Testis (tissue), 3 donors: ENCODE results near the gene PGLYRP4. TPM values are rescaled to one million over a fixed set of nuclear protein-coding genes. Genes with fewer than 3 reads are reported as not detected.

Experiments used
- DNase-seq: peaks from one replicate; pipeline ENCODE4 v3.0.0-alpha.2; 2019
- H3K27ac ChIP-seq, 2 donors: fragments of 200-600 bp; sonication (generic); one replicate each; pipeline ENCODE4 v1.5.1; 2019
- H3K27me3 ChIP-seq: fragments of 200-600 bp; sonication (generic); one replicate; pipeline ENCODE4 v1.5.1; 2019
- H3K36me3 ChIP-seq: fragments of 200-600 bp; sonication (generic); one replicate; pipeline ENCODE4 v1.5.1; 2017; ENCODE audit warnings: low read depth; ENCODE audit errors: missing control alignments
- H3K4me1 ChIP-seq: fragments of 200-600 bp; sonication (generic); one replicate; pipeline ENCODE4 v1.5.1; 2019
- H3K4me3 ChIP-seq, 2 donors: fragments of 200-600 bp; sonication (generic); one replicate each; pipeline ENCODE4 v1.5.1; 2017 to 2019
- H3K9me3 ChIP-seq: fragments of 200-600 bp; sonication (generic); one replicate; pipeline ENCODE4 v1.5.1; 2017
- POLR2A ChIP-seq: fragments of 450-650 bp; IDR thresholded peaks from one replicate; pipeline ENCODE4 v1.6.1; 2017; ENCODE audit warnings: antibody characterized with exemption, mild to moderate bottlenecking, moderate library complexity
- WGBS, 2 donors: methylation state at CpG; one replicate each; pipeline ENCODE4 v1.1.5; 2018; 5-methylcytosine and 5-hydroxymethylcytosine counted together
- intact Hi-C: fragments of 100-400 bp; cut with DNase I; formaldehyde crosslinking; loops from one replicate; pipeline ENCODE4 v1.15.1; 2023; ENCODE audit warnings: low total_unique reads
- polyA plus RNA-seq: library from polyadenylated mRNA; stranded (reverse); fragments of 350-450 nt; fragmentation: Illumina TruSeq; extraction: RNeasy Lipid Tissue Mini Kit (QIAGEN cat#74804); gene quantifications from one replicate; pipeline ENCODE4 v1.2.3, GENCODE V29; 2014; ENCODE audit warnings: low read depth, low replicate concordance; ENCODE audit not compliant: insufficient read depth
- total RNA-seq, 2 donors: library from RNA; depleted of rRNA; stranded (reverse); fragments of >200 nt; gene quantifications; one replicate each; pipeline ENCODE4 v1.2.3, GENCODE V29; 2016
- TF ChIP-seq, protein P1 (sequence below), 3 experiments: fragments of 450-650 bp in 2 of 3; fragments of 200-600 bp in 1 of 3; sonication (generic) in 1 of 3; IDR thresholded peaks; one replicate each; pipeline ENCODE4 v1.5.1; 2016 to 2019; ENCODE audit warnings: antibody characterized with exemption in 3 of 3, mild to moderate bottlenecking in 2 of 3, moderate library complexity in 1 of 3

Gene PGLYRP4
- total and polyA plus RNA-seq, 3 donors from 2014 or later: 0.12 to 0.17 TPM; not detected in 1

DNA sequence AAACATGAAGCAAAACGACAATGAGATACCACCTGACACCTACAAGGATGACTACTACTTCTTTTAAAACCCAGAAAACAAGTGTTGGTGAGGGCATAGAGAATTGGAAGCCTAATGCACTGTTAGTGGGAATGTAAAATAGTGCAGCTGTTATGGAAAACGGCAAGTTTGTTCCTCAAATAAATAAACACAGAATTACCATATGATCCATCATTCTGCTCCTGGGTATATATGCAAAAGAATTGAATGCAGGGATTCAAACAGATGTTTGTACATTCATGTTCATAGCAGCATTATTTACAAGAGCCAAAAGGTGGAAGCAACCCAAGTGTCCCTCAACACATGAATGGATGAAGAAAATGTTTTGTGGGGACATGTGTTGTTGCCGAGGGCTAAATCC lies 43.6 kb upstream of the PGLYRP4 start:
- no peak overlapping the region for H3K4me3 ChIP-seq
- intact Hi-C loops: no loop called here
- WGBS, 2 donors: 67 to 72% methylated on average over 3 of the region's 3 CpGs
- no peaks in the 10 kb centered on the region for H3K36me3 ChIP-seq
- H3K27ac ChIP-seq: no peak overlapping the region
- no peak for DNase-seq
- H3K9me3 ChIP-seq: no peaks in the 10 kb centered on the region
- TF ChIP-seq, protein P1, sequence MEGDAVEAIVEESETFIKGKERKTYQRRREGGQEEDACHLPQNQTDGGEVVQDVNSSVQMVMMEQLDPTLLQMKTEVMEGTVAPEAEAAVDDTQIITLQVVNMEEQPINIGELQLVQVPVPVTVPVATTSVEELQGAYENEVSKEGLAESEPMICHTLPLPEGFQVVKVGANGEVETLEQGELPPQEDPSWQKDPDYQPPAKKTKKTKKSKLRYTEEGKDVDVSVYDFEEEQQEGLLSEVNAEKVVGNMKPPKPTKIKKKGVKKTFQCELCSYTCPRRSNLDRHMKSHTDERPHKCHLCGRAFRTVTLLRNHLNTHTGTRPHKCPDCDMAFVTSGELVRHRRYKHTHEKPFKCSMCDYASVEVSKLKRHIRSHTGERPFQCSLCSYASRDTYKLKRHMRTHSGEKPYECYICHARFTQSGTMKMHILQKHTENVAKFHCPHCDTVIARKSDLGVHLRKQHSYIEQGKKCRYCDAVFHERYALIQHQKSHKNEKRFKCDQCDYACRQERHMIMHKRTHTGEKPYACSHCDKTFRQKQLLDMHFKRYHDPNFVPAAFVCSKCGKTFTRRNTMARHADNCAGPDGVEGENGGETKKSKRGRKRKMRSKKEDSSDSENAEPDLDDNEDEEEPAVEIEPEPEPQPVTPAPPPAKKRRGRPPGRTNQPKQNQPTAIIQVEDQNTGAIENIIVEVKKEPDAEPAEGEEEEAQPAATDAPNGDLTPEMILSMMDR (IDR thresholded peaks at IDR 0.05): no peak
- TF ChIP-seq POLR2A: no peak
- H3K4me1 ChIP-seq: no peaks in the 10 kb centered on the region
- no peaks in the 10 kb centered on the region for H3K27me3 ChIP-seq

DNA sequence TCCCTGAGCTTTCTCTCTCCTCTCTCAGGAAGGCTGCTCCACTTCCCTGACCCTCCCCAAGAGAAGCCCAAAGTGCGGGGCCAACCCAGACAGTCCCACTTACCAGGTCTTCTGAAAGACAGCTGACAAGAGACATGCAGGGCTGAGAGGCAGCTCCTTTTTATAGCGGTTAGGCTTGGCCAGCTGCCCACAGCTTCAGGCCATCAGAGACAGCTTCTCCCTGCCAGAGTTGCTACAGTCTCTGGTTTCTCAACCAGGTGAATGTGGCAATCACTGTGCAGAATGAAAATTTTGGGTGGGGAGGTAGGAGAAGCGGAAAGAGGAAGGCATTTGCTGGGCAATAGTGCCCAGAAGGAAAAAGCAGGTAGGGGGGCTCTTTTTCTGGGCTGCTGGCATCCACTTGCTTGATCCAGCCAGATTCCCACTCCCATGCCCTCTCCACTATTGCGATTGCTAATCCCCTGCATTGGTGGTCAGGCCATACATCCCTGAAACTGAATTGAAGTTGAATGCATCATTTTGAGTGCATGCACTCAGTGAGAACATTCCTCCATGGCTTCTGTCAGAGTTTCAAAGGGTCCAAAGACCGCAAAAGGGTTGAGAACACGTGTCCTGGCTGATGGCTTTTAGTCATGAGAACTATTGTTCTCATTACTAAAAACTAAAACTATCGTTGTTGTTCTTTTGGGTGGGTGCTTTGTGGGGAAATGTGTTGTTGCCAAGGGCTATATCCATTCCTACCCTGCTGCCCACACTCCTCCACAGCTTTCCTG lies 42.5 kb upstream of the PGLYRP4 start, which contains the start of gene S100A8:
TSS of gene S100A8 (minus strand) at position 136 of the 773 bp plus-strand sequence. CDS start 538 bp downstream, outside the sequence.
- WGBS, 2 donors: 76 to 78% methylated on average over 7 of the region's 7 CpGs
- DNase-seq: peak; percentile 43
- Histone ChIP-seq H3K27ac (no peak within 1 kb of the TSS), H3K36me3 (no peaks in the 10 kb centered on the region), H3K27me3 (no peaks in the 10 kb centered on the region), H3K4me1 (no peaks in the 10 kb centered on the region), H3K9me3 (no peaks in the 10 kb centered on the region), H3K4me3 (no peak within 1 kb of the TSS)
- TF ChIP-seq, protein P1 (IDR thresholded peaks at IDR 0.05): no peak
- no peak for TF ChIP-seq POLR2A
- intact Hi-C loops: no loop called here

DNA sequence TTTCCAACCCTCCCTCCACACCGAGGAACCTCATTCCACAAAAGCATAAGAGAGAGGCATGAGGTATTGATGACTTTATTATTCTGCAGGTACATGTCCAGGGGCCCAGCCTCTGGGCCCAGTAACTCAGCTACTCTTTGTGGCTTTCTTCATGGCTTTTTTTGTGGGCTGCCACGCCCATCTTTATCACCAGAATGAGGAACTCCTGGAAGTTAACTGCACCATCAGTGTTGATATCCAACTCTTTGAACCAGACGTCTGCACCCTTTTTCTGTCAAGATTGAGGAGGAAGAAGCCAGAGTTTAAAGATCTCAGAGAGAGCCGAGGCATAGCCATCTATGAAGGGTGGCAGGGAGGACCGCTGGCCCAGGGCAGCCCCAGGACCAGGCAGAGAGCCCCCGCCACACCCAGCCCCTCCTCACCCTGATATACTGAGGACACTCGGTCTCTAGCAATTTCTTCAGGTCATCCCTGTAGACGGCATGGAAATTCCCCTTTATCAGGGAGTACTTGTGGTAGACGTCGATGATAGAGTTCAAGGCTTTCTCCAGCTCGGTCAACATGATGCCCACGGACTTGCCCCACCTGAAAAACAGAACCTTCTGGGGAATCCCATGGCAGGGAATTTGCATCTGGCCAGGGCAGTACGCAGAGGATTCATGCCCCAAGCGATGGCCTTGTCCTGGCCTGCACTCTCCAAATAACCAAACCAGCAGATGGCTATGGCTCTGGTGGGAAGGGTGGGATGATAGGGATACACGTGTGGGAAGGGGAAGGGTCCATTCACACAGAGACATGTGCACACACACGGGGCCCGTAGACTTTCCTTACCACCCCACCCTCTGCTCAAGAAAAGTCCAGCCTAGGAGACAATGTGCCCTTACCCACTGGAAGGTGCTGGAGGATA lies 41.6 kb upstream of the PGLYRP4 start:
- intact Hi-C loops: no loop called here
- H3K4me1 ChIP-seq: no peaks in the 10 kb centered on the region
- H3K36me3 ChIP-seq: no peaks in the 10 kb centered on the region
- 70 to 76% methylated on average over 16 to 17 of the region's 17 CpGs for WGBS, 2 donors
- no peak overlapping the region for H3K4me3 ChIP-seq
- TF ChIP-seq, protein P1 (IDR thresholded peaks at IDR 0.05): no peak
- TF ChIP-seq POLR2A: no peak
- no peak for DNase-seq
- no peak overlapping the region for H3K27ac ChIP-seq
- H3K27me3 ChIP-seq: no peaks in the 10 kb centered on the region
- no peaks in the 10 kb centered on the region for H3K9me3 ChIP-seq

DNA sequence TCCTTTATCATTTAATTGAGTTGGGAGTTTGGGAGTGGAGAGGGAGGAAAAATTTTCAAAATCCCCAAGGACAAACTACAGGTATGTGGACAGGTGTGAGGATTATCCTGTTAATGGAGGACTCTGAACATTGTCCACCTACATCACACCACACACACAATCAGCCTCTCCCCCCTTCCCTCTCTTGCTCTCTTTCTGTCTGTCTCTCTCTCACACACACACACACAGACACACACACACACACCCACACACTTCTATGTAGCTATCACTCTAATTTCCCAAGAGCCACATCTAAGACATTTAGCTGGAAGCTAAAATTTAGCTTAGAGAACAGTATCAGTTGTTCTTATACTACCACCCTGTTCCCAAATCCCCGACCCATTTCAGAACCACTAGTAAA lies 40.8 kb upstream of the PGLYRP4 start:
- intact Hi-C loops: no loop called here
- Histone ChIP-seq H3K27ac (no peak overlapping the region), H3K27me3 (no peaks in the 10 kb centered on the region), H3K4me1 (no peaks in the 10 kb centered on the region), H3K4me3 (no peak overlapping the region), H3K9me3 (no peaks in the 10 kb centered on the region), H3K36me3 (no peaks in the 10 kb centered on the region)
- no peak for TF ChIP-seq POLR2A
- TF ChIP-seq, protein P1 (IDR thresholded peaks at IDR 0.05): no peak
- no peak for DNase-seq
- WGBS, 2 donors: 88 to 96% methylated on average over 1 of the region's 1 CpG
